ENCODE measurements around the gene SORBS1.

Gene SORBS1

GRCh38 chr10:95429639-95430038 lies 131.5 kb downstream of the SORBS1 start:
- no peak for DNase-seq

- no peak for DNase-seq
These were observed 132.5 kb downstream of the SORBS1 start for GRCh38 chr10:95428701-95429100.

- DNase-seq = no peak
These were observed 134.7 kb downstream of the SORBS1 start for GRCh38 chr10:95426482-95426881.

GRCh38 chr10:95425592-95426465 lies 135.3 kb downstream of the SORBS1 start:
- DNase-seq = no peak

GRCh38 chr10:95423164-95424005 lies 137.8 kb downstream of the SORBS1 start:
- no peak for DNase-seq

- DNase-seq = no peak
These were observed 138.9 kb downstream of the SORBS1 start for GRCh38 chr10:95422233-95422632.

GRCh38 chr10:95421782-95422181 lies 139.4 kb downstream of the SORBS1 start:
- no peak for DNase-seq

- DNase-seq = no peak
These were observed 141.8 kb downstream of the SORBS1 start for GRCh38 chr10:95419399-95419798.

- DNase-seq = no peak
These were observed 144.2 kb downstream of the SORBS1 start for GRCh38 chr10:95416973-95417372.

GRCh38 chr10:95416270-95416669 lies 144.9 kb downstream of the SORBS1 start:
- DNase-seq = no peak

- no peak for DNase-seq
These were observed 145.5 kb downstream of the SORBS1 start for GRCh38 chr10:95415621-95416031.

GRCh38 chr10:95414844-95415485 lies 146.2 kb downstream of the SORBS1 start:
- no peak for DNase-seq

GRCh38 chr10:95414016-95414830 lies 146.9 kb downstream of the SORBS1 start:
- DNase-seq = no peak

GRCh38 chr10:95413588-95413987 lies 147.6 kb downstream of the SORBS1 start:
- no peak for DNase-seq

- no peak for DNase-seq
These were observed 149.5 kb downstream of the SORBS1 start for GRCh38 chr10:95411635-95412034.

GRCh38 chr10:95408983-95409873 lies 151.9 kb downstream of the SORBS1 start:
- DNase-seq = no peak

GRCh38 chr10:95408148-95408960 lies 152.8 kb downstream of the SORBS1 start:
- DNase-seq = no peak

- no peak for DNase-seq
These were observed 153.6 kb downstream of the SORBS1 start for GRCh38 chr10:95407546-95407945.

GRCh38 chr10:95406651-95407280 lies 154.4 kb downstream of the SORBS1 start:
- no peak for DNase-seq

- DNase-seq = no peak
These were observed 155.5 kb downstream of the SORBS1 start for GRCh38 chr10:95405655-95406054.
